NOMO-1 treated with DMSO at 0.1 percent for 48 hours (cell line): ENCODE results near the gene ATXN1.
A peak's percentile ranks its signal among the peaks of the same experiment; 100 is the strongest.

ENCODE experiments used
- DNase-seq: peaks from one replicate; lab custom pipeline; 2025; ENCODE audit not compliant: unreplicated experiment; lab: John Stamatoyannopoulos, UW

The ATXN1 gene

DNA sequence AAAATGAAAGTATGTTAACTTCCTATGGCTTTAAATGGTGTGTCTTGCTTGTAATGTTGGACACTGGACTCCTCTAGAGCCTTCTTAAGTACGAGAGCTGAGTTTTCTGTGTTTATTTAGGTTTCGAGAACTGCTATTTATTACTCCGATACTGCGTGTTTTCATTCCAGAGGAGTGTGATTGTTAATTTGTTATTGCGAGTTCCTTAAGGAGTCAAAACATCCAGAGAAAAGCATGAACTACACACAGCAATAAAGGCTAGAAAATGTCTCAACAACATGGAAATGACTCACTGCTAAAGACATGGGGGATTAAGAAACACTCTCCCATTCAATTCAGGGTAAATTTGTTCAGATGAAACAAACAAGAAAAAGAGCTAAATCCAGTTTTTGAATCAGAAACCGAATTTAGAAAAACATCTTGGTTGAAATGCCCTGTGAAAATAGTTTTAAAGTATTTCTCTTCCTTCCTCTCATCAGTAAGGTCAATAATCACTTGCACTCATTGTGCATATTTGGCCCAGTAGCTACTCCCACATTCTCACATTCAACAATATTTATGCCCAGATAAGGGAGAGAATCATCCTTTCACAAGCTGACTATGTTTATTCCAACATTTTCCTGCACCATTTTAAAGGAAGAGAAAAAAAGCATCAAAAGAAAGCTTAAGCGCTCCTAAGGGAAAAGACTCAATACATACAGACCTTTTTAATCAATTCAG, 36.0 kb downstream of the ATXN1 start:
- peak; percentile 58 for DNase-seq

DNA sequence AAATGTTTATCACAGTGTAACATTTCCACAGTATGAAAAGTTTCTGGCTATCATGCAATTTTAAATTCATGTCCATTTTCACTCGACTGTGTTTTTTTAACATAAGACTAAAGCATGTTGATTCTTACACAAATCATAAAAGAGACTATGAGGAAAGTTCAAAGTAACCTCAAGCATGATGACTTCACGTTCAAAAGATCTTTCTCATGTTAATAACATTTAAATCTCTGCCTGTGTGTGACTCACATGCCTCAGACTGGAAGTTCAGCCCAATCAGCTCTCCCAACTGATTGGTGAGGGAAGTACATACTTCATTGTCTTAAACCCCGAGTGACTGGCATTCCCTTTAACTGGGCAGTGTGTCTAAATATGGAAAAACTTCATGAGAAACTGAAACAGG, 37.4 kb downstream of the ATXN1 start:
- peak; percentile 25 for DNase-seq

DNA sequence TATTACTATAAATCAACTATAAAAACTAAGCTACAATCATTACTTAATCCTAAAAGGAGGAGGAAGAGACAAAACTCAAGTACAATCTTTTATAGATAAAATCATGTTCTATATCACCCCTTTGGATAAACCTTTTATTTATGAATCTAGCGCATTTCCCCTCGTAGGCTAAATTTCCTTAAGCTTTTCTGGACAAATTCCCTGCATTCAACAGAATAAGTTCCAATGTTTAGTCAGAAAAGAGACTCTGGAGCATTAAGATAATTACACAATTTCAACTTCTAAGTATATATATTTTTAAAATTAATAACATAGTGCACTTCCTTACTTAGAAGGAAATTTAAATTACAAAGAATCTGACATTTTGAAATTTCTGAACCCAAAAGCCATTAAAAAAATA, 37.9 kb downstream of the ATXN1 start:
- DNase-seq = no peak

DNA sequence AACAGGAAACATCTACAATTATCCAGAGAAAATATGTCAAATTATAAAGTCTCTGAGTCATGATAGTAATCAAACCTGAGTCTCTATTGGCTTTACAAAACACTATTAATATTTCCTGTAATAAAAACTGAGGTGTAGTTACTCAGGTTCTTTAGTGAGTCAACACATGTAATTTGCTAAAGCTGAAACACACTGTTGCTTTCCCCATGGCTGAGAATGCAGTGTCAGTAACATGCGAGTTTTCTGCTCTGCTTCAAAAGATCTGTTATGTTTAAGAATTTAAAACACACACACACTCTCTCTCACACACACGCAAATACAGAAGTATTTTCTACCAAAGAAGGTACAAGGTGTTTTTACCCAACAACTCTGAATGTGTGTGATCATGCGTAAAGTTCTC, 38.6 kb downstream of the ATXN1 start:
- no peak for DNase-seq

DNA sequence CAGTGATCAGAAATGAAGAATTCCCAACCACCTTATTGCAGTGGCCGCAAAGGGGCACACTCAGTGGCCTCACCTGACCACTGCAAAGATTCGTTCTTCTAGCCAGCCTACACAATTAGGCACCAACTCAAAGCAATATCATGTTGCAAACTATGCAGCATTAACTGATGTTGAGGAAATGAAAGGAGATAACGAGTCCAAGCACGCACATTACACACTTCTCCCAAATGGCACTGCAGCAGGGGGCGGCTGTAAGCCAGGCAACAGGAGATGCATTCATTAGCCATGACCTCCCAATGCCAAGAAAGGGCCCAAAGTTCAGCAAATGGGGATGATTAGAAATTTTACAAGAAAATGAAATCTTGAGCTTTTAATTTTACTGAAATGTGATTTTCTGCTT, 39.3 kb downstream of the ATXN1 start:
- DNase-seq = peak; percentile 49

DNA sequence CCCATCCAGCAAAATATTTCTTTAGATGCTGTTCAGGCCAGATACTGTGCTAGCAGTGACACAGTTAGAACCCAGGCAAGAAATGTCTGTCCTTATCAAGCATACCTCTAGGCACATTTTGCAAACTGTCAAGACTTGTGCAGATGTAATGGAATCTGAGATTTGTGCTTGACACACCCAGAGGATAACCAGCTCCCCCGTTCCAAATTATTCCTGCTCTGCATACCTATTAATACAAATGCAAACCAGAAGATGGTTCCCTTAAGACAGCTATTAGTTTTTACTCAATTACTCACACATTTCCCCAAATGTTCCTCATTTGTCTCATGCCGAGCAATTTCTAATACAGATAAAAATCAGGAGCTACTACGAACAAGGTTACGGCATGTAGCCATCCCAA, 40.4 kb downstream of the ATXN1 start:
- DNase-seq = no peak

DNA sequence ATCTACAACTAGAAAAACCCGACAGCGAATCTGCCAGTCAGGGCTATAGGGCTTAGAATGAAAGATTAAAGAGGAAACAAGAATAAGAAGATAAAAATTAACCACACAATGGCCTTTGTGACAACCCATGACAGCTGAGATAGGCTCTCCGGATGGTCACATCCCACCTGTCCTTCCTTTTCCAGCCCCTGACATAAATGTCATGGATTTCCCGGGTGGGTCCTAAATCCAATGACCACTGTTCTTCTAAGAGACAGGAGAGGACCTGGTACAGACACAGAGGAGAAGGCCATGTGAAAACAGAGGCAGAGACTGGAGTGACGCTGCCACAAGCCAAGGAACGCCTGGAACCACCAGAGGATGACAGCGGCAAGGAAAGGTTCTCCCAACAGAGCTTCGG, 41.8 kb downstream of the ATXN1 start:
- no peak for DNase-seq

DNA sequence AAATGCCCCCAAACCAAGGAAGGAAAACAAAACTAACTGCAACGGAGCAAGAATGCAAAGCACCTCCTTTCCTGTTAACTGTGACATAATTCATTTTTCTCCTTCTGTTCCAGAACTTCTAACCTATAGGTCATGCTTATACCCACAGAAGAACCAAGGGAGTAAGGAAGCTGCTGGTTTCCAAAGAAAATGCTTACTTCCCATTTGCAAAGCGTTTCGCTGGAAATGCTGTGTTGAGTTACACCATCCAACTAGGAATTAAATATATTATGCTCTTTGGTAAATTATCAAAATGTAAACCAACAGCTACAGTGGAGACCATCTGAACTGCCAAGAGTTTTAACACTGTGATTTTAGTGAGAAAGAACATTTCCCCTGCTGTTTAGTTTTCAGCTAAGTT, 42.9 kb downstream of the ATXN1 start:
- no peak for DNase-seq

DNA sequence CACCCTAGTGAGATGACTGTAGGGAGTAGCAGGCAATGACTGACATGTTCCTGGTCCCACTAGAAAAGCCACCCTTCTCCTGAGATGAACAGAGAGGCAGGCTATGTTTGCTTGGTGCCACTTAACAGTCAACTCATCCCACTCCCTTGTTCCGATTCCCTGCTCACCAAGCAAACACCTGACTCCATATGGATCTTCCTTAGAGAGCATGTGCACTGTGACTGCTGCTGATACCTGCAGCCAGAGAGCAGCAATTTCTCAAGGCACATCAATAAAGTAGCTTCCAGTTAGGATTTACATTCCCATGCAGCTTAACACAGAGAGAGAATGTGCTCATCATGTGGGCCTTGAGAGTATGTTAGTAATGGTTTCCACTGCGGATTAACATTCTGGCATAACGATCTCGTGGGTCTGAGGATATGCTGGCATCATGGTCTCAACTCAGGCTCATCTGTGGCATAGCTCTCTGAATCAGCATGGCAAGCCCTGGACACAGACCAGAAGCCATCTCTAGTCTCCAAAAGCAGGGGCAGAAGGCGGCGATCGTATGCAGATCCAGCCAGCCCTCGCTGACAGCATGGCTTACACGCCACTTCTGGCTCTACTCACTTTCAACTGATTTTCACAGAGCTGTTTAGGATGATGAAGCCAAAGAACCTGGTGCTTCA, 43.9 kb downstream of the ATXN1 start:
- DNase-seq = no peak

DNA sequence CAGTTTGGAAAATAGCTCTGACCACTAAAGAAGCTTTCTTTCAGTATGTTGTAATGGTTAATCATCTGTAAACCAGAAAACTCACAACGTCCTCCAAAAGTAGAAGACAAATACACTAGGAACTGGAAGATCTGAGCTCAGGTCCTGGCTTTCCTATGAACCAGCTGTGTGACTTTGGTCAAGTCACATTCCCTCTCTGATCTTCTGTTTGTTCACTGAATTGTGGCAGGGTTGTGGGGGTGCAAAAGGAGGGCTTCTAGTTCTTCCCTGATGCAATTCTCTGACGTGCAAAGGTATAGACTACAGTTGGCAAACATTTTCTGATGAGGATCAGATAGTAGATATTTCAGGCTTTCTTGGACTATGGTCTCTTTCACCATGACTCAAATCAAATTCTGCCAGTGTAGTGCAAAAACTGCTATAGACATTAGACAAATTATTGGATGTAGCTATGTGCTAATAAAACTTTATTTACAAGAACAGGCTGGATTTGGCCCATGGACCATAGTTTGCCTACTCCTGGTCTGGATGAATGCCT, 44.9 kb downstream of the ATXN1 start:
- DNase-seq = peak; percentile 28

DNA sequence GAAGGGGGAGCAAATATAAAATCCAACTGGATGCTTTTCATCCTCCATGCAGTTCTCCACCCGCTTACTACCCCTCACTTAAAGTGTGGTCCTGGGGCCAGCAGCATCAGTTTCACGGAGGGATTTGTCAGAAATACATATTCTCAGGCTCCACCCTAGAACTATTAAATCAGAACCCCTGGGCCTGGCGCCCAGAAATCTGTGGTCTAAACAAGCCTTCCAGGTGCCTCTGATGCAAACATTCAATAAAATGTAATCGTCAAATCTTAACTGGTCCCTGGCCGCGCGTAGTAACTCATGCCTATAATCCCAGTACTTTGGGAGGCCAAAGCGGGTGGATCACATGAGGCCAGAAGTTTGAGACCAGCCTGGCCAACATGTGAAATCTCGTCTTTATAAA, 47.7 kb downstream of the ATXN1 start:
- no peak for DNase-seq

DNA sequence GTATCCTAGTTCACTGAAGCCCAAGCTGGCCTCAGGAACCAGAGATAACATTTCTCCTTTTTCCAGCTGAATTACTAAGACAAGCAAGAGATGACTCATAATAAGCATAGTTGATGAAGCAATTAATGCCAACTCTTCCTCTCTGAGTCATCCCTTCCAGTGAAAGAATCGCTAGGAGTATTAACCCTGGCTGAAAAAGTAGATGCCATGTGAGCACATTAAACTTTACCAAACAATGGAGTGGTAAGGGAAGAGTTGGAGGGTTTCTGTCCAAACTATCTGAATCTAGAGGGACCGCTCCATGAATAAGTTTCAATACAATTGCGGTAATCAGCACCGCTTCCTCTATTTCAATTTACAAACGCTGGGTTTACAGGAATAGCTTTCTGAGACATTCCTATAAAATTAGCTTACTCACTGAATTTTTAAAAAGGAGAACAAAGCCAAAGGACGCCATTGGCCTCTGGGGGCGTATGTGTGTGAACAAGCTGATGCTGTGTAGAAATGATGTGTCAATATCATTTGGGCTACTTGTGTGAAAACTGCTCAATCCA, 48.3 kb downstream of the ATXN1 start:
- DNase-seq = peak; percentile 90

DNA sequence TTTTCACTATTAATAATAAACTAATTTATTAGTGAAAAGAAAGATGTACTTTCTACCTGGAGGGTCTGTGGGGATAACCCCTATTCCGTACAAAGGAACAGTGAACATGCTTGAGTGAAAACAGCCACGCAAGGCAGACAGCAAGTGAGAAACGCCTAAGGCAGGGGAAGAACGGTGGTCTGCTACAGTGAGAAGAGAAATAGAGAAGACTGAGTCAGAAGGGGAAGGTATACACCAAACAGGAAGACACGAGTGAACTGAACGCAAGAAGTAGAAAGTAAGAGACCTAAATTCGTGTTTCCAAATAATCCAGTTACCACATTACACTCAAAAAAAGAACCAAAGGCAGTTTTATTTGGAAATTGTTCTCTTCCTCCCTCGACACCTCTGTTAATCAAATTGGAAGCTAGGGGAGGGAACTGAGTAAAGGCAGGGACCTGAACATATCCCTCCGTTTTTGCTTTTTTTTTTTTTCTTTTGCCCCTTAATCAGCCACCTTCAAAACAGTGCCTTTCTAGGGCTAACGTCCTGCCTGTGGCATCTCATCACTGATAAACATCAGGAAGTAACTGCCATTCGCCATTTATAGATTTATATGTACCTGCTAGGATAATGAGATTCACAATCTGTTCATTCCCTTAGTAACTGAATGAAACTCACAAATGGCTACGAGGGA, 48.9 kb downstream of the ATXN1 start:
- DNase-seq = peak; percentile 66

DNA sequence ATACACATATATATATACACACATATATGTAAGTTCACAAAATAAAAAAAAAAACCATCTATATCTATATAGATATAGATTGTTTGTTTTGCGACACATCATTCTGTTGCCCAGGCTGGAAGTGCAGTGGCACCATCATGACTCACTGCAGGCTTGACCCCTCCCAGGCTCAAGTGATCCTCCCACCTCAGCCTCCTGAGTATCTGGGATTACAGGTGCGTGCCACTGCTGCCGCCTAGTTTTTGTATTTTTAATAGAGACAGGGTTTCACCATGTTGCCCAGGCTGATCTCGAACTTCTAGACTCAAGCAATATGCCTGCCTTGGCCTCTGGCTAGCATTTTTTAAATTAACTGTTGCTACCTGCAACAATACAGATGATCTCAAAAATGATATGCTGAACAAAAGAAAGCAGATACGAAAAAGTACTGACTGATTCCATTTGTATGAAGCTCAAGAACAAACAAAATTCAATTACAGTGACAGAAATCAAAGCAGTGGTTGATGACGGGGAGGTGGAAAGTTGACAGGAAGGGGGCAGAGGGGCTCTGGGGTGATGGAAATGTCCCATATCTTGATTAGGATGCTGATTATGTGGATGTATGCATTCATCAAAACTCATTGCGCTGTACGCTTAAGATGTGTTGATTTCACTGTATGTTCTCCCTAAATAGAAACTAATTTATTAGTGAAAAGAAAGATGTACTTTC, 49.6 kb downstream of the ATXN1 start:
- DNase-seq = no peak

DNA sequence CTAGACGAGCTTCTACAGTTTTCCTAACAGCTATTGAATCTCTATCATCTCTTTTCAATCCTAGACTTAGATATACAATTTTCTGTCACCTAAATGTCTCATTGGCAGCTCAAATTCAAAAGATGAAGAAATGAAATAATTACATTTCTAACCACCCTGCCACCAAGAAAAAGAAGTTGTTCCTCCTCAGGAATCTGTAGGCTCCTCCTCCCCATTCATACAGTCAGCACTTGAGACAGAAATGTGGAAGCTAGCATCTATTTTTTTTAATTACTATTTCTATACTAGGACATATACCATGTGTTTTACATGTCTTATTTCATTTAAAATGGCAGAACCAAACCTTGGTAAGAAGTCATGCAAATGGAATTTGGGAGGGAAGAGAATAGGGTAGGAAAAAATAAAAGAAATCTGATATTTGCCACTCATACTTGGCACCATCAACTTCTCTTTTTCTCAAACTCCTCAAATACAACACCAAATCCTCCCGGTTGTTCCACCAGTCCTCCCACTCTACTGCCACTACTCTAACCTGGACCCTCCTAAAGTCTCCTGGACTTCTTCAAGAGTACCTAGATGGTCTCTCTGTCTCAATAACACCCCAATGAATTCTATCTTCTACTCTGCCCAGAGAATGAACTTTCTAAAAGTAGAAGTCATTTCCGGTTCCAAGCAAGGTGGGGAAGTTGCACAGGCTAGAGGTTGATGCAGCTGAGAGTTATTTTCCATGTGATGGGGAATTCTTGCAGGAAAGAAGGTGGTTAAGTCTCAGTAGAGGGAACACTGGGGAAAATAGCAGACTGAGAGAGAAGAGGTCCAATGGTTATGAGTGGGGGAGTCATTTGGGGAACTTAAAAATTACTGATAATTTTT, 54.1 kb downstream of the ATXN1 start:
- DNase-seq = peak; percentile 44

DNA sequence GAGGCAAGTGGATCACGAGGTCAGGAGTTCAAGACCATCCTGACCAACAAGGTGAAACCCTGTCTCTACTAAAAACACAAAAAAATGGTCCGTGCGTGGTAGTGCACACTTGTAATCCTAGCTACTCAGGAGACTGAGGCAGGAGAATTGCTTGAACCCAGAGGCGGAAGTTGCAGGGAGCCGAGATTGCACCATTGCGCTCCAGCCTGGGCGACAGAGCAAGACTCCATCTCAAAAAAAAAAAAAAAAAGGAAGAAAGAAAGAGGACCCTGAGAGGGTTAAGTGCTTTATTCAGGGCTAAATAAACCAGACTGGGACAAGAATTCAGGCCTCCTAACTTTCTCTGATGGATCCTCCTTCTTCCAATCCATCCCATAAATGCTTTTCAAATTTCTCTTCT, 54.8 kb downstream of the ATXN1 start:
- peak; percentile 57 for DNase-seq

DNA sequence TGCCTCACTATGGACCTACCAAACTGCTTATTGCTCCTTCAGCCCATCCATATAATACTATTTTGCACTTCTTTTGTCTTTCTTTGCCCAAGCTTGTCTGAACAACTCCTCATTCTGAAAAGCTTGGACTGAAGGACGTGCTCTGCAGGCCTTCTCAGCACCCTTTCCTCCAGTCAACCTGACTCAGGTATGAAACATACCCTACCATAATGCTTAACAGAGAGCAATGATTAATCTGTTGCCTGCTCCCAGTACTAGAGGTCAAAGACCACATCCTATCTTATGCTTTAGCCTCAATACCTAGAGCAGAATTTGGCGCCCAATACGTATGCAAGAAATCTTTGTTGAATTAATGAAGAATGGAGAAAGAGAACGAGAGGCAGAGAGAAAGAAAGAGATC, 55.2 kb downstream of the ATXN1 start:
- DNase-seq = no peak

DNA sequence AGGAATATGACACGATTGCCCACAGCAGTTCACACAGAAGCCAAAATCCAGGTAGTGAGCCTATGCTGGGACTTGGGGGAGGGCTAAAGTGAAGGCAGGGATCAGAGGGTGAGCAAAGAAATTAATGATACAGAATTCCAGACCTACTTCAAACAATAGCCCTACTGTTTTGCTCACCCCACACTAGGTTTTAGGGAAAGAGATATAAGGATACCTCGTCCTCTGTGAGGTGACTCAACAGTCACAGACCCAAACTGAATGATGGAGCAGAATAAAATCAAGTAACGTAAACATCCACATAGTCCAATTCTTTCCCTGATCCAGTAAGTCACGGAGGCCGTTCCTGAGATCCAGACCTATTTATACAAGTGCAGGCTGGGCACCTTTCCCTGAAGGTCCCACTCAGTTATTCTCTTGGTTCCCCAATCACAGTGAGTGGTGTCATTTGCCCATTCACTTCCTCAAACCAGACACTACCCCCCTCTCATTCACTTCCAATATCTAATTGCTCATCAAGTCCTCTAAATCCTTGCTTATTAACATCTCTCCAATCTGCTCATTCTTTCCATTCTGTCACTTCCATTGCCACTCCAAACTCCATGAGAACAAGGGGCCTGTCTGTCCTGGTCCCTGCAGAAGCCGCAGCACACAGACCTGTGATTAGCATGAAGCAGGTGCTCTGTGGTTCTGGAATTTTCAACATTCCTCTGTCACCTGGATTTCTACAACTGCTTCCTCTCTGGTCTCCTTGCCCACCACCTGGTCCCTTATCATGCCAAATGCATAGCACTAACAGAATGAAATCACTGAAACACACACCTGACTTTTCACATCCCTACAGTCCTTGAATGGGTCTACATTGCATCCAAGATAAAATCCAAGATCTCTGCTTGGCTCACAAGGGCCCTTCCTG, 55.9 kb downstream of the ATXN1 start:
- peak; percentile 62 for DNase-seq

DNA sequence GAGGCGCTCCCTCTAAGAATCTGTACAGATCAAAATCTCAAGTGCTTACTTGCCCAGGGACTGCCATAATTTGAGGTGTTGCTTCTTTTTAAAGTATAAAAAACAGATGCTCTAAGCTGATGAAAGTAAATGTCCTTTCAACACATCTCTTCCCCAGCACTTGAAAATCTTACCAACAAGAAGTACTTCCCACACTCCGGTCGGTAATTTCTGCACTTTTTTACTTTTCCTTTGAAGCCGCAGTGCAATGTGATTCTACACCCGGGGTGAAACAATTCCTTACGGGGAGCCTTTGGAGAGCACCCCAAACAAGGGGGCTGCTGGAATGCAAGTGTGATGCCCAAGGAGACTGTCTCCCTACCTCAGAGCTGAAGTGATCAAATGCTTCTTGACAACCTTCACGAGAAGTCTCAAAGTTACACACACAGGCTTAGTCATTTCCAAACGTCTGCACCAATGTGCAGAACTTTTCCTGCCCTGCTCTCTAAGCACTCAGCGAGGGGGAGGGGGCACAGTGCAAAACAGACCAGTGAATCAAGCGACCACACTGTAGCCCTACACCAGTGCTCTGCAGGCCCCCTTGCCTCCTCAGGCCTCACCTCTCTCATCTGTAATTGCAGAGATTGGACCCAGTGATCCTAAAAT, 56.7 kb downstream of the ATXN1 start:
- DNase-seq = peak; percentile 45
